ENCODE measurements around the gene LDHAL6B. TPM values are rescaled to one million over a fixed set of nuclear protein-coding genes. Genes with fewer than 3 reads are reported as not detected.

Gene LDHAL6B
- total RNA-seq, 2 experiments from 2014 or later: not detected

GRCh38 chr15:59230531-59231055 lies 23.9 kb downstream of the LDHAL6B start:
- POLR2A ChIA-PET: no interaction called here

GRCh38 chr15:59232476-59232875 lies 25.8 kb downstream of the LDHAL6B start:
- H3K4me3 Mint-ChIP-seq: no peak overlapping the region
- H3K4me1 Mint-ChIP-seq: peaks cover 3% of the 10 kb centered on the region
- H3K9me3 Mint-ChIP-seq: no peaks in the 10 kb centered on the region
- DNase-seq: no peak
- ChIA-PET POLR2A (interaction anchor here (0.6 kb wide), 1 partner anchor 121 kb away, joined by 4 read pairs; no protein-coding TSS in a partner anchor), CTCF (interaction anchor here (0.6 kb wide), 1 partner anchor 1203 kb away, joined by 4 read pairs; no protein-coding TSS in a partner anchor)
- peaks cover 9% of the 10 kb centered on the region for H3K27me3 Mint-ChIP-seq
- H3K27ac Mint-ChIP-seq: no peak overlapping the region
- no peaks in the 10 kb centered on the region for H3K36me3 Mint-ChIP-seq (ENCODE audit: low read depth)

More at GRCh38 chr15:59230531-59231055, 23.9 kb downstream of the LDHAL6B start:
- no peak overlapping the region for H3K4me3 Mint-ChIP-seq
- no peak overlapping the region for H3K27ac Mint-ChIP-seq
- DNase-seq: no peak
- H3K36me3 Mint-ChIP-seq (ENCODE audit: low read depth): no peaks in the 10 kb centered on the region
- CTCF ChIA-PET: interaction anchor here (0.8 kb wide), 1 partner anchor 298 kb away, joined by 3 read pairs; no protein-coding TSS in a partner anchor
- H3K9me3 Mint-ChIP-seq: no peaks in the 10 kb centered on the region
- H3K27me3 Mint-ChIP-seq: peaks cover 10% of the 10 kb centered on the region
- H3K4me1 Mint-ChIP-seq: peaks cover 6% of the 10 kb centered on the region

DNA sequence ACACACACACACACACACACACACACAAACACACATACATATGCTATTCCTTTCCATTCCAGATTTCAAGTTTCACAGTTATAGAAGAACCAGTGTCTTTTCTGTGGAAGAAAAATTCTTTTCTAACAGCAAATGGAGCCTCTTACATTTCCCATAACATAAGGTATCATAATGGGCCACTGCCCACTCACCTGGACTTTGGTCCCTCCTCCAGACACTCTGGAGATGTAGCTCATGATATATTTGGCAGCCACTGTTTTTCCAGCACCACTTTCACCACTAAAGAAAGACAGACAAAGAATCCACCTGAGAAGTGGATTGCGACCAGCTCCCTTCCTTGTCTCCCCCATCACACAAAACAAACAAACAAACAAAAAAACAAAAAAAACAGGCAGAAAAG lies 29.8 kb downstream of the LDHAL6B start:
- ChIA-PET CTCF (interaction anchor here (0.6 kb wide), 1 partner anchor 277 kb away, joined by 4 read pairs; no protein-coding TSS in a partner anchor), POLR2A (no interaction called here)
- DNase-seq: no peak
- Mint-ChIP-seq H3K36me3 (ENCODE audit: low read depth) (no peaks in the 10 kb centered on the region), H3K4me3 (no peak overlapping the region), H3K9me3 (no peaks in the 10 kb centered on the region), H3K4me1 (peaks cover 3% of the 10 kb centered on the region), H3K27ac (no peak overlapping the region), H3K27me3 (peaks cover 9% of the 10 kb centered on the region)

DNA sequence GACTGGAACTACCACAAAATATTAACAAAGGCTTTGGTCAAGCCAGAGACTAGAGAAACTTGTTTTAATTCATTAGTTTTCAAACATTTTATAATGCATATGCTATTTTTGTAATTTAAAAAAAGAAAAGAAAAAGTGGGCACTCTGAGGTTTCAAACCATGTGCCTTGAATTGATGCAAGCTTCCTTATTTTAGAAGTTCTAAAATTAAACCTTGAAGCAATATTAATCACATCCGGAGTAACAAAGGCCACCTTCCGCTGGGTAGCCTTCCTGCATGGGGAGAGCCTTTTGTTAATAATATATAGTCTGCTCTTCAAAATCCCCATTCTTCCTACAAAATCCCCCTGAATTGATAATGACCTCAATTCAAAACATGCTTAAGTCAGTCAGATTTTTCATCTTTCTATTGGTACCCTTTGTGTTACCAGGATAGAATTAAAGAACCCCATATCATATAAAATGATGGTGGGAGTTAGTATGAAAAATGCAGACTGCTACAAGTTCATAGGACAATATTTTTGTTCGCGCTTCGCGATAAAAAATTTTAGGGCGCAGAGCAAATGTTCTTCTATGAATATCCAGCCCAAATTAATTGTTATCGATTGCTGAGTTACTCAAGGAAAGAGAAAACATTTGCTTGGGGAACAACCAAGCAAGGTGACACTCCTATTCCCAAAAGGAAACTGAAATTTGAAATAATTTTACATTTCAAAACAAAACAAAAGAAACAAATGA lies 30.6 kb downstream of the LDHAL6B start:
- no peak for DNase-seq
- H3K27me3 Mint-ChIP-seq: peaks cover 9% of the 10 kb centered on the region
- ChIA-PET POLR2A (no interaction called here), CTCF (interaction anchor here (1.2 kb wide), 1 partner anchor 251 kb away, joined by 3 read pairs; no protein-coding TSS in a partner anchor)
- peaks cover 3% of the 10 kb centered on the region for H3K4me1 Mint-ChIP-seq
- H3K27ac Mint-ChIP-seq: no peak overlapping the region
- H3K9me3 Mint-ChIP-seq: no peaks in the 10 kb centered on the region
- no peak overlapping the region for H3K4me3 Mint-ChIP-seq
- no peaks in the 10 kb centered on the region for H3K36me3 Mint-ChIP-seq (ENCODE audit: low read depth)

- CTCF ChIA-PET: interaction anchor here (1.2 kb wide), 1 partner anchor 252 kb away, joined by 3 read pairs; no protein-coding TSS in a partner anchor
Measured at GRCh38 chr15:59237924-59238331, 31.3 kb downstream of the LDHAL6B start.

GRCh38 chr15:59240036-59240435 lies 33.4 kb downstream of the LDHAL6B start:
- H3K27me3 Mint-ChIP-seq: peaks cover 6% of the 10 kb centered on the region
- peaks cover 3% of the 10 kb centered on the region for H3K4me1 Mint-ChIP-seq
- H3K36me3 Mint-ChIP-seq (ENCODE audit: low read depth): no peaks in the 10 kb centered on the region
- DNase-seq: no peak
- H3K9me3 Mint-ChIP-seq: no peaks in the 10 kb centered on the region
- no peak overlapping the region for H3K4me3 Mint-ChIP-seq
- ChIA-PET CTCF (no interaction called here), POLR2A (no interaction called here)
- no peak overlapping the region for H3K27ac Mint-ChIP-seq

More at GRCh38 chr15:59237924-59238331, 31.3 kb downstream of the LDHAL6B start:
- no peak overlapping the region for H3K27ac Mint-ChIP-seq
- H3K36me3 Mint-ChIP-seq (ENCODE audit: low read depth): no peaks in the 10 kb centered on the region
- POLR2A ChIA-PET: no interaction called here
- no peaks in the 10 kb centered on the region for H3K9me3 Mint-ChIP-seq
- peaks cover 9% of the 10 kb centered on the region for H3K27me3 Mint-ChIP-seq
- H3K4me1 Mint-ChIP-seq: peaks cover 3% of the 10 kb centered on the region
- H3K4me3 Mint-ChIP-seq: no peak overlapping the region
- no peak for DNase-seq

GRCh38 chr15:59242649-59243048 lies 36.0 kb downstream of the LDHAL6B start:
- ChIA-PET CTCF (no interaction called here), POLR2A (no interaction called here)
- Mint-ChIP-seq H3K4me3 (no peak overlapping the region), H3K27ac (no peak overlapping the region), H3K4me1 (peaks cover 5% of the 10 kb centered on the region), H3K9me3 (no peaks in the 10 kb centered on the region), H3K36me3 (ENCODE audit: low read depth) (no peaks in the 10 kb centered on the region), H3K27me3 (peaks cover 2% of the 10 kb centered on the region)
- no peak for DNase-seq

GRCh38 chr15:59243622-59244021 lies 37.0 kb downstream of the LDHAL6B start:
- ChIA-PET POLR2A (no interaction called here), CTCF (no interaction called here)
- Mint-ChIP-seq H3K27ac (no peak overlapping the region), H3K36me3 (ENCODE audit: low read depth) (no peaks in the 10 kb centered on the region), H3K4me1 (peaks cover 6% of the 10 kb centered on the region), H3K9me3 (no peaks in the 10 kb centered on the region), H3K27me3 (peaks cover 2% of the 10 kb centered on the region), H3K4me3 (no peak overlapping the region)
- DNase-seq: no peak

DNA sequence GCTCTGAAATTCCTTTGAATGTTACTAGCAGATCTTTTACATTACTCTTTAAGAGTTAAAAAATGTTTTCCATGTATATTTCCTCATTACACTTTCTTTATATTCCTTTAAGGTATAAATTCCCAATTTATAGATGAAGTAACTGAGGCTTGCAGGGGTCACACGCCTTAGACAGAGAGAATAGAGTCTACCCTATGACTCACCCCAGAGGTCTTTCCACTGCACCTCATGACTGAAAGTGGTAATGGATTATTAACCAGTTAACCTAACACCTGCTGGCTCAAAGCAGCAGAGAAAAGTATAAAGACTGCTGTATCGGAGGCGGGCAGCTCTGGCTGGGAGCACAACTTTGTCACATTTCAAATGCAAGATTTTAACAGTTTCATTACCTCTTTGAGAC lies 37.7 kb downstream of the LDHAL6B start:
- ChIA-PET CTCF (no interaction called here), POLR2A (interaction anchor here (0.5 kb wide), 1 partner anchor 130 kb away, joined by 5 read pairs; no protein-coding TSS in a partner anchor)
- Mint-ChIP-seq H3K36me3 (ENCODE audit: low read depth) (no peaks in the 10 kb centered on the region), H3K4me3 (no peak overlapping the region), H3K27me3 (peaks cover 2% of the 10 kb centered on the region), H3K4me1 (peaks cover 6% of the 10 kb centered on the region), H3K27ac (no peak overlapping the region), H3K9me3 (no peaks in the 10 kb centered on the region)
- DNase-seq: no peak

DNA sequence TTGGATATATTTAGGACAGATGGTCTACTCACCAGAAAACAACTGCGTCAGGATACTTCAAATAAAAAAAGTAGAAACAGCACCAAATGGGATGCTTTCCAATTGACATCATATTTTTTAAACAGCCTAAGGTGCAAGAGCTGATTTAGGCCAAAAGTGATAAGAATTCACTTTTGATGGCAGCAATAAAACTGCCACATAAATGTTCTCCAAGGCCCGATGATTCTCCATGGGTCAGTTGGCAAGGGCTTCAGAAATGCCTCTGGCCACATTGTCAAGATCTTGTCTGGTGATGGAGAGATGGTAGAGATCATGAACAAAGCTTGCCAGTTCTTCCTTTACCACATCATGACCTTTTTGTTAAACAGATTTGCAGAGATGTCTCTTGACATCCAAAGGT lies 38.9 kb downstream of the LDHAL6B start:
- Mint-ChIP-seq H3K27ac (no peak overlapping the region), H3K36me3 (ENCODE audit: low read depth) (no peaks in the 10 kb centered on the region), H3K4me3 (no peak overlapping the region), H3K9me3 (no peaks in the 10 kb centered on the region), H3K4me1 (peaks cover 6% of the 10 kb centered on the region), H3K27me3 (peaks cover 2% of the 10 kb centered on the region)
- ChIA-PET CTCF (interaction anchor here (0.9 kb wide), 1 partner anchor 10 kb away, joined by 3 read pairs; no protein-coding TSS in a partner anchor), POLR2A (no interaction called here)
- no peak for DNase-seq

DNA sequence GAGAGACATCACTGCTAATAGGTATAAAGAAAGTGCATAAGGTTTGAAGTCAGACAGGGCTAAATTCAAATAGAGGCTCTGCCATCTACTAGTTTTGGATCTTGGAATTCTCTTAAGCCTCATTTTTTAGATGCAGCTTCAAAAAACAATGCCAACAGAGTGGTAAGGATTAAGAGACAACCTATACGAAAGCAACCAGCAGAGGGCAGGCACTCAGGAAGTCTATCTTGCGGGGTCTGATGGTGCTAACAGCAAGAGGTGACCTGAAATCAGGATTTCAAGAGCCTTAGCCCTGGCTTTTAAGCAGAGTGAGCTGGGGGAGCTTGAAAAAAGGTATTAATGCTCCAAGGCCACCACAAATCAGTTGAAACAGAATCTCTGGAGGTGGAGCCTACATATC lies 40.7 kb downstream of the LDHAL6B start:
- Mint-ChIP-seq H3K9me3 (no peaks in the 10 kb centered on the region), H3K4me3 (no peak overlapping the region), H3K27me3 (peaks cover 2% of the 10 kb centered on the region), H3K4me1 (peaks cover 8% of the 10 kb centered on the region), H3K27ac (peak overlapping the region; percentile 20), H3K36me3 (ENCODE audit: low read depth) (no peaks in the 10 kb centered on the region)
- peak; percentile 75 for DNase-seq
- CTCF ChIA-PET: interaction anchor here (0.8 to 1.7 kb wide), 9 partner anchors 14 to 261 kb away, joined by 3 to 6 read pairs (median 4); no protein-coding TSS in a partner anchor
- POLR2A ChIA-PET: interaction anchor here (0.7 kb wide), 1 partner anchor 199 kb away, joined by 3 read pairs; no protein-coding TSS in a partner anchor

DNA sequence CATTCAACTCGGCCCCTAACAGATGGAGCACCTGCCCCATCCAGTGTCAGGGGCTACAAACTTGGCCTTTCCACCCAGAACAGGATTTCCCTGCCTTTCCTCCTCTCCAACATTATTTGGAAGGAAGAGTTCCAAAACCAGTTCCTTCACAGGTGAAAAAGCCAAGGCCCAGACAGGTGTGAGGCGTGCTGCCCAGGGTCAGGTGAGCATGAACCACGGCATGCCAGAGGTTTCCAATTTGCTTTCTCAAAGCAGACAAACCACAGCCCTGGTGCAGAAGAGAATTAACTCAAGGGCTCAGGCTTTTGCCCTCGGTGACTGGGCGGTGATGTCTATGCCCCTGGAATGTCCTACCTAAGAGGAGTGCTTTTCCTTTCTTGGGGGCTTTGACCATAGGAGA lies 43.2 kb downstream of the LDHAL6B start:
- ChIA-PET CTCF (no interaction called here), POLR2A (no interaction called here)
- H3K36me3 Mint-ChIP-seq (ENCODE audit: low read depth): peaks cover 3% of the 10 kb centered on the region
- H3K9me3 Mint-ChIP-seq: no peaks in the 10 kb centered on the region
- H3K4me1 Mint-ChIP-seq: peaks cover 16% of the 10 kb centered on the region
- H3K27me3 Mint-ChIP-seq: no peaks in the 10 kb centered on the region
- DNase-seq: no peak
- H3K4me3 Mint-ChIP-seq: no peak overlapping the region
- peak overlapping the region; percentile 31 for H3K27ac Mint-ChIP-seq

DNA sequence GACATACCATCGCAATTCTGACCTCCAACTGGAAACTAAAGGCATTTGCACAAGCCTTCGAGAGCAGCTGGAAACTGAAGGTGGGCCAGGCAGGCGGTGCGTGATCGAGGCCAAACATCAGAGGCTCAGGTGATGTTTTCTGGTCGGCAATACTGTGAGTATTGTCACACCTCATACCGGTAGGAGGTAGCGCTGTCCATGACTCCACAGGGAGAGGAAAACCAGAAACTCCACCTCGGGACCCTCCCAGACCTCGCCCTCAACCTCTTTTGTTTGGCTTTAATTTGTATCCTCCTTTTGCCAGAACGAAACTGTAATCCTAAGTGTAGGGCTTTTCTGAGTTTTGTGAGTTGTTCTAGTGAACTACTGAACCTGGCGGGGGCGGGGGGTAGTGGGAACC lies 43.6 kb downstream of the LDHAL6B start:
- H3K4me3 Mint-ChIP-seq: no peak overlapping the region
- H3K36me3 Mint-ChIP-seq (ENCODE audit: low read depth): peaks cover 3% of the 10 kb centered on the region
- POLR2A ChIA-PET: no interaction called here
- H3K27me3 Mint-ChIP-seq: no peaks in the 10 kb centered on the region
- DNase-seq: no peak
- H3K9me3 Mint-ChIP-seq: no peaks in the 10 kb centered on the region
- no peak overlapping the region for H3K27ac Mint-ChIP-seq
- peaks cover 16% of the 10 kb centered on the region for H3K4me1 Mint-ChIP-seq
- CTCF ChIA-PET: no interaction called here
